GM18907 (cell line): ENCODE results near the gene ZDHHC14.
"Not testable (repeated sequence)": the region's sequence is repeated elsewhere in the genome, so short reads cannot be mapped to it uniquely, and the experiment has no call there.

Experiments
- ATAC-seq: cut with Tn5 transposase; IDR thresholded peaks from one replicate; pipeline ENCODE4 v1.9.1; 2021; ENCODE audit warnings: mild to moderate bottlenecking, moderate library complexity; ENCODE audit not compliant: unreplicated experiment

Gene ZDHHC14

DNA sequence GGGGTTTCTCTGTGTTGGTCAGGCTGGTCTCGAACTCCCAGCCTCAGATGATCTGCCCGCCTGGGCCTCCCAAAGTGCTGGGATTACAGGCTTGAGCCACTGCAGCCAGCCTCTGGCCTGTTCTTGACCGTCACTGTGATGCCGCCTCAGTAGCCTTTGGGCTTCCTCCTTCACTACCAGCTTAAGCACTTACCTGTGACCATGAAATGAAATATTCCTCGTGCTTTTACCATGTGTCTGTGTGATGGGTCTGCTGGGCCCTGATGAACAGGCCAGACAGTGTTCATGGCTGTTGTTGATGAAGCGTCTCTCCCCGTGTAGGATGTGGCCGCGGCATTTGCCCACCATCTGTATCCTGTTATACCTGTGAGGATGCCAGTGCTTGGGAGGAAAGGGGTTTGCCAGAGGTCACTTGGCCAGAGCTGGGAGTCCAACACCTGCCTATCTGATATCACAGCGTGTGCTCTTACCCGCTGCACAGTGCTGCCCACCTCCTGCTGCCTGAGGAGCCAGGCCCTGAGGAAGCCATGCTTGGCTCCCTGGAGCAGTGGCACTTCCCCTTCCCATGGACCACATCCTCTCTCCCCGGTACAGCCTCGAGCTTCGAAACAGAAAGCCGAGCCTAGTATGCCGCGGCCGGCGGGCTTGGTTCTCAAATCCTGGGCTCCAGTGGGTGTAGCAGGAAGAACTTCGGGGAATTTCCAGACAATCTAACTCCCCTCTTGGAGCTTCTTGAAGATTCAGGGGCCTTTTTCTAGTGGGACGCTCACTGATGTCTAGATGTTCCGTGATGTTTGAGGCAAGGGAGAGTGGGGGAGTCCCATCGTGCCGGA lies 167.9 kb downstream of the ZDHHC14 start:
- ATAC-seq, result peak; percentile 81

DNA sequence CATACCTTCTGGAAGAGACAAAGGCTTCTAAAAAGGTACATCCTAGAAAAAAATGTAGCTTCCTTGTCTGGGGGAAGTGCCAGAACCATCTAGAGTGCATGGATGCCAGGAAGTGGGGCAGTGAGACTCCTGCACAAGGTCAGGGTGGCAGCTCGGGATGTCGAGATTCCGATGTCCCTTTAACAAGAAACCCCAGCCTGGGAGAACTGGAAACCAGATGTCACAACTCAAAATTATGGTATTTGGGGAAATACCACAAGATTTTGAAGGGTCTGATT lies 168.4 kb downstream of the ZDHHC14 start:
- ATAC-seq, result no peak

DNA sequence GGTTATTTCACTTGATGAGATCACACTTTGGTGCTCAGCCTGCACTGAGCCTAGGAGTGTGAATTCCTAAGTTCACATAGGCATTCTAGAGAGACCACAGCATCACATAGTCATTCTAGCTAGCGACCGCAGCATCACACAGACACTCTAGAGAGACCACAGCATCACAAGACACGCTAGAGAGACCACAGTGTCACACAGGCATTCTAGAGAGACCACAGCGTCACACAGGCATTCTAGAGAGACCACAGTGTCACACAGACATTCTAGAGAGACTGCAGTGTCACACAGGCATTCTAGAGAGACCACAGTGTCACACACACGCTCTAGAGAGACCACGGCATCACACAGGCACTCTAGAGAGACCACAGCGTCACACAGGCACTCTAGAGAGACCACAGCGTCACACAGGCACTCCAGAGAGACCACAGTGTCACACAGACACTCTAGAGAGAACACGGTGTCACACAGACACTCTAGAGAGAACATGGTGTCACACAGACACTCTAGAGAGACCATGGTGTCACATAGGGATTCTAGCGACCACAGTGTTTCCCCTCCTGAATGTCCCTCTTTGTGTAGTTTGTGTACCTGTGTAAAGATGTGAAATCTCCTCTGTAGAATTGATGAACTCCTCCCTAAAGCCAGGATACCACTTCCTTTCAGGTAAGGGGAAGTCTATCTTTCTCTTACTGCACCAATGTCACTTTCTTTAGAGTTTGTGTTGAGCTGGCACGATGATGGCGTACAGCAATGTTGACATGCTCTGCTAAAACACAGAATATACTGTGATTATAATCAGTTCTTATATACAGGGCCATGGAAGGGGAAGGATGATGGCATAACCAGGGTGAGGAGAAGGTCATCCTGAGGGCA lies 169.4 kb downstream of the ZDHHC14 start:
- no peak for ATAC-seq

DNA sequence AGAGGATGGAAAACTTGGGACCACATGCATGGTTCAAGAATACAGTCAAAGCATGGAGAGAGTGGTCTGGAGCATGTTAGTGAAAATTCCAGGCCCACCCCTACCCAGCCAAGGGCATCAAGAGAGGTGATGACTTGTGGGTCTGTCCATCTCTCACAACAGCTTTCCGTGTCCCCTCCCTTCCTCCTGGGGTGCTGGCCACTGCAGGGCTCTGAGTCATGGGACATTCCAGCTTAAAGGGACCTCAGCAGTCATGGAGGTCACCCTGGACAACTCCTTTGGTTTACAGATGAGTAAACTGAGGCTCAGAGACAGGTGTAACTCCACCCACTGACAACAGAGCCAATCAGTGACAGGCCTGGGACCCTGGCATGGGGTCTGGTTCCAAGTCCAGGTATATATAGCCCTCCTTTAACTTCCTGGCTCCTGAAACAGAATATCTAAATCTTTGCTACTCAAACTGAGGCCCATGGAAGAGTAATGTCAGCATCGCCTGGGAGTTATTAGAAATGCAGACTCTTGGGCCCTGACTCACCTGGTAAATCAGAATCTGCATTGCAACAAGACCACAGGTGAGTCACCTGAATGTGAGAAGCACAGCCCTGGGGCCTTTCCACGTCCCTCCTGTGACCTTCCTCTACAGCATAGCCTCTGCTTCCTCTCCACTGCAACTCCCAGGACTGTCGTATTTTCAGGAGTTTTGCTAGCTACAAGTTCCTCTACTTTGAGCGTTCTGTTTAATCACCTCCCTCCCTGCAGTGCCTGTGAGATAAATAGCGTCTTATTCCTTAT lies 170.2 kb downstream of the ZDHHC14 start:
- no peak for ATAC-seq

DNA sequence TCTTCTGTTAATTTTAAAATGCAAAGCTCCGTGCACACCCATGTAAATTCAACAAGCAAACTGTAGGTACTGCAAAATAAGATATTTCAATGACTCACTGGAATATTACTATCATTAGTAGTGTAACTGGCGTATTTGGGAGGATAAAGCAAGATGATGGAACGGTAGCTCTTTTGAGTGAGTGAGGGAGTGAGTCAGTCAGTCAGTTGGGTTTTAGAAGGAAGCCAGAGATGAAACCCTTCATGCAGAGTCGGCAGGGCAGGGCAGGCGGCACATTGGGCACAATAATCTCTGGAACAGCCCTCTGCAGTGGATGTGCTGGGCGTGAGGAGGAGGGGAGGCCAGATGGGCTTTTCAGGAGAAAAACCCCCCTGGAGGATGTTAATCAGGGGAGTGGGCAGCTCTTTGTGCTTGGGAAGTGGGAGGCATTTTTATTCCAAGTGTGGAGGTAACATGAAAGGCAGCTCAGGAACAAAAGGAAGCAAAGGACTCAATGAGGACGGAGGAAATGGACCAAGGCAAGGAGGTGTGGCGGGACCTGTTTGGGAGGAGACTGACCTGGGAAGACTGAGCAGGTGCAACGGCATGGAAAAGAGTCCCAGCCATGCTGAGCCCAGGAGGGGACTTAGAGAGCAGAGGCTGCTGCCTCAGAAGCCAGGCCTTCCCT lies 171.2 kb downstream of the ZDHHC14 start:
- ATAC-seq, result no peak

DNA sequence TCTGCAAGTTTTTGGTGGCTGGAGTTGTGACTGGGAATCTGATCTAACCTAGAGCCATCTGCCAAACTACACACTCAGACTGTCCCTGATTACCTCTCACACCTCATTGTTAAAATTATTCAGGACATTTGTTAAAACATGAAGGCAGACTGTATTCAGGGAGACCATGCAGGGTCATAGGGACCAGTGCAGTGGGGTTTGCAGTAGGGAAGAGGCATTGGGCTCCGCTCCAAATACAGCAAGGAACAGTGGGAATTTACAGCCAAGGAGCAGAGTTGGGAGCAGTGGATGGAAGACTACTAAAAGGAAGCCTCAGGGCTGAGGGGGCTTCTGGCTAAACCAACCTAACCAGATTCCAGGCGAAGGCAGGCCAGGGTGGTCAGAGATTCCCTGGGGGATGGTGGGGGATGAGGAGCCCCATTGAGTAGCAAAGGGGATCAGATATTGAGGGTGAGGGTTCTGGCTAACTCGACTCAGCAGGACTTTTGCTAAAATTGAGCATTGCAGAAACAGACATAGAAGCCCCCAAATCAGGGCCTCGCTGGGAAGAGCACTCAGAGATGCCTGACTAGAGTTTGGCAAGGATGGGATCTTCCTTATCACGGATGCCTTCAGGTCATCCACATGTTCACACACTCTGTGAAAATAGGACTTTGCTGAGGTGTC lies 172.0 kb downstream of the ZDHHC14 start:
- no peak for ATAC-seq

DNA sequence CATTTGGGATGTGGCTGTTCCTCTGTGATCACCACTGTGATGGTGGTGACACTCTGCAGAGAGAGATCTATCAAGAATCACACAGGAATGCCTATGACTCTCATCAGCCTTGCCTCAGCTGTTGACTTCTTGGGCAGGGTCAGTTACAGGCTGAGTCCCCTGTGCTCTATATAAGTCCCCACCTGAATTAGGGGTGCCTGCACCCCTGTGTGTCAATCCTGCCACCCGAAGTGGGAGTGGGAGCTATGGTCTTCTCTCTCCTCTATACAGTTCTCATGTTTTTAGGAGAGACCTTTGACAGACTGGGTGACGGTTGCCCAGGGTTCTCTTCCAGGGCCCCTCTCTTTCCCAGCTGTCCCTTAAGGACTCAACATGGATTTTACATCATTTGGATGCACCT lies 173.8 kb downstream of the ZDHHC14 start:
- ATAC-seq, result no peak

DNA sequence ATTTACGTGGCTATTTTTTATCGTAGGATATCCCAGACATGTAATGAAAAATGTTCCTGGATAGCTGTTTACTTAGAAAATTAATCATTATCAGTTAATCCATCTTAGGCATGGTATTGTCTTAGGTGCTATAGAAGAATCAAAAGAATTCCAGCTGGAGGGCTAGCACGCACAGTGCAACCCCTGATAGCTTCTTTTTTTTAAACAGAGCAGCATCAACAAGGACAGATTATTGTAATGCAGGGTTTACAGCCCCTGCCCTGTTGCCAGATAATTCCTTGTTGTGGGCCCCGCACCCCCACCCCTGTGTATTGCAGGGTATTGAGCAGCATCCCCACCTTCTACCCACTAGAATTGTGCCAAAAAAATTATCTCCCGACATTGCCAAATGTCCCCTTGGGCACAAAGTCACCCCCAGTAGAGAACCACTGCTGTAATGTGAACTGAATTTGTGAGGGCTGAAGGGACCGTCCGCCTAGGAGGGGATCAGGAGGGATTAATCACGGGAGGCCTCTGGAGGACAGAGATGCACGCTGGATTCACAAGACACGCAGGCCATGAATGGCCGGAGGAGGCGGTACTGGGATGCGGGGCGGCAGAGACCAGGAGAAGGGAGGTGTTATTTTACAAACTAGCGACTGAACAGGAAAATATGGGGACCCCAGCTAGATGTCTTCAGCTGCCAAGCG lies 174.6 kb downstream of the ZDHHC14 start:
- ATAC-seq, result no peak

DNA sequence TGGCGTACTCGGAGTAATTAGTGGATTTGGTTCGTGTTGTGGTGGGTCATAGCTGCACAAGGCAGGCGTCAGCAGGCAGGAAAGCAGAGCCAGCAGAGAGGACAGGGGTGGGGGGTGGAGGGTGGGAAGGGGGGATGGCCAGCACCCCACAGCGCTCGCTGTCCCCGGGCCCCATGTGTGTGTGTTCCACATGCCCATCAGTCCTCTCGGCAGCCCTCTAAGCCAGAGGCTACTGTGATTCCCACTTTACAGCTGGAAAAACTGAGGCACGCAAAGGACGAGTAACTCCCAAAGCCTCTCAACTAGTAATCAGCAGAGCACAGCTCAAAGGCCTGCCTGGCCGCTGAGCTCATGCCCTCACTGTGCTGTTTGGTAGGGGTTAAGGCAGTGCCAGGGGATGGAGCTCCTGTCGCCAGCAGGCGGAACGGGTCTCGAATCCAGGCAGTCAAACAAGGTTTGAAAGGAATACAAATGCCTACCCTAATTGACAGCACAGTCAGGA lies 175.2 kb downstream of the ZDHHC14 start:
- no peak for ATAC-seq

DNA sequence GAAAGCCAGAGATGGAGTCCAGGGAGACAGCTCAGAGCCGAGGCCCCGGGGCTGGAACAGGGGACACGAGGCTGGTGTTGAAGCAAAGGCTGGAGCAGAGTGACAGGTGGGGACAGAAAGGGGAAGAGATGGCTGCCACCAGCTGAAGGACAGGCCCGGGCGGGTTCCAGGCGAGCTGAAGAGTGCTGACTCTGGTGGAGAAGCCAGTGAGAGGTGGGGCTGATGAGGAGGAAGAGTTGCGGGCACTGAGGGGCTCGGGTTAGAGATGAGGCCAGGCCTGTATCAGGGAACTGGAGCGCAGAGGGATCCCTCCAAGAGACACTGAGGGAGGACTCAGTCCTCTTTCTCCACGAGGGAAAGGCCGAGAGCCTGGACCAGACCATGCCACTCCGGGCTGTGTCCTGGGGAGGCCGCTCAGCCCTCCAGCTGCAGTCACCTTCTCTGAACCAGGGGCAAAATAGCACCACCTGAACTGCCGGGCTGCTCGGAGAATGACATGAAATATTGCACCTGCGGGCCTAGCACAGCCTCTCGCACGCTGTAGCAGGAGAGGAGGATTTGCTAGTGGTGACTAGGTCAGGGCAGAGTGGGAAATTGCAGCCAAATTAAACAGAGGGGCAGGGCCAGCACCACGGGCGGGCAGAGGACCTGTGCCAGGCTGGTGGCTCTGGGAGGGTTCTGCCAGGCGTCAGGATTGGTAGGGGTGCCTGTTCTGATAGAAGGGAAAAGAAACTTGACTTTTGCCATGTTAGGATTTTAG lies 175.9 kb downstream of the ZDHHC14 start:
- no peak for ATAC-seq

DNA sequence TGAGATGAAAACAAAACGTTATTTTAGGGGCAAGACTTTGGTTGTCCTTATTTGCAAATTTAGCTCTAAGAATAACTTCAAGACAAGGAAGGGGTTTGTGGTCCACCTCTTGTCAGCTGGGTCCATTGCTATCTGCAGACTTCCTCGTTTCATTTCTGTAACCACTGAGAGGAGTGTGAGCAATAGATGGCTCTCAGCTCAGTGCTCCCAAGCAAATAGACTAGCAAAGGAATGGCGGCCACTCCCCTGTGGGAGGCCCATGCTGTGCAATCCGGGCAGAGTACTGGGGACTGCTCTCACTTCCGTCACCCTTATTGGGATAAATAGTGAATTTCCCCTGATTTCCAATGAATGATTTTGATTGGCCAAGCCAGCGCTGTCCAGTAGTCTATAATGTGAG lies 176.6 kb downstream of the ZDHHC14 start:
- peak; percentile 53 for ATAC-seq

DNA sequence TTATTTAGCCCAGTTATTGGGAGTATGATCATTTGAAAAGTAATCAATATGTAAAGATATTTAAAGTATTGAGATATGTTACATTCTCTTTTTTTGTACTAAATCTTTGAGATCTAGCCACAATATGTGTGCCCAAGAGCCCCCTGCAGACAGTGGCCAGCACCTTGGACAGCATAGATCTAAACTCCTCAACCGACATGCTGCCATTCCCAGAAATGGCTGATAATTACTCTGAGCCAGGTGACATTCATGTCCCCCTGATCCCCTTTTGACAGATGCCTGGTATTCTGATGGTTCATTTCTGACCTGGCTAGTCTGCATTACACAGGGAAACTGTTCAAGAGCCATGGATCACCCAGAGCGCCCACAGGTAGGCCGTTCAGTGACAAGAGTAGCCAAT lies 177.1 kb downstream of the ZDHHC14 start:
- no peak for ATAC-seq

DNA sequence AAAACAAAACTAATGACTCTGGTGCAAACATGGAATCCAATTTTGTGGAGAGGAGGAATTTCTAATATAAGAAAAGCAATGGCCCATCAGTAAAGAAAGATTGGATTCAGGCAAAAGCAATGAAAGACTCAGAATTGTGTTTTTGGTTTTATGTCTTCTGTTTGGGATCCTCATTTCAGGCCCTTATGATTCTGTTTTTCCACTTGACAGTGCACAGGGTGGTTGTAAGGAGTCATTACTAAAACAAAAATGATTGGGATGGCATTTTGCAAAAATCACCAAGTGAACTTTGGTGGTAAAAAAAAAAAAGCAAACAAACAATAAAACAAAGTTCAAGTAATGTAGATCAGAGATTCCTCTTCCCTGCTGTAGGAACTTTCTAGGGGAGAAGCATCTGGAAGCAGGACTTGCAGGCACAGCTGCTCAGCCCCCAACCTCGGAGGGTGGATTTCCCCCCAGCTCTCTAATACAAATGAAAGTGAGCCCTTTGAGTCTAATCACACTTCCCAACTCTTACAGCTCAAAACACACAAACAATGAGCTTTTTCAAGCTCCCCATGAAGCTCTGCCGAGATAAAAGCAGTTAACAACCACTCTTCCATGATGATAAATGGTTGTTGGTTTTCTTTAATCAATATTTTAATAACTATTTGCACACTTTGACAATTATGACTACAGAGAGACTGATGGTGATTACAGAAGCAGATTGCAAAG lies 177.7 kb downstream of the ZDHHC14 start:
- ATAC-seq, result no peak

DNA sequence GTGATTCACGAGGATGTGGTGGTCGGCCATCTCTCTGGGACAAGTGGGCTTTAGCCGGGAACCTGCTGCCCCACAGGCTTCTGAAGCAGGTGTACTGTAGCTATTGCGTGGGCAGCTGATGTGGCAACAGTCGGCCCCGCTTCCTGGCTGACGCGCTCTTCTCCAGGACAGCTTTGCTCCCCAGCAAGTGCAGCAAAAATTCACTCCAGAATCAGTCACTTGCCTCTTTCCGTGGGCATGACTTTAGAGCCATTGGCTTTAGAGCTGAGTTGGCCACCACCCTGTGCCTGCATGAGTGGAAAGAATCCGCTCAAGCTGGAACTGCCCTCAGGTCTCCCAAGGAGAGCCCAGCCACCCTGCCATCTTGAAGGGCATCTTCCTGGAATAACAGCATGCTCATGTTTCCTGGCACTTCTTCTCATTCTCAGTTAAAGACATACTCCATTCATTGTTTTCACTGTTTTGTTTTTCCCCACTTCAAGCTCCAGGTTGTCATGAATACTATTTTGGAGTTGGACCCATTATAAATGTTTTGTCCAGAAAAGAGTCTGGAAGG lies 178.3 kb downstream of the ZDHHC14 start:
- no peak for ATAC-seq

DNA sequence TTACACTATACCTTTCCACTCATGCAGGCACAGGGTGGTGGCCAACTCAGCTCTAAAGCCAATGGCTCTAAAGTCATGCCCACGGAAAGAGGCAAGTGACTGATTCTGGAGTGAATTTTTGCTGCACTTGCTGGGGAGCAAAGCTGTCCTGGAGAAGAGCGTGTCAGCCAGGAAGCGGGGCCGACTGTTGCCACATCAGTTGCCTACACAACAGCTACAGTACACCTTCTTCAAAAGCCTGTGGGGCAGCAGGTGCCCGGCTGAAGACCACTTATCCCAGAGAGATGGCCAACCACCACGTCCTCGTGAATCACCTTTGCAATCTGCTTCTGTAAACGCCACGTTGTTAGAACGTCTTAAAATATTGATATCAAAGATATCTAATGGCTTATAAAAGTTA lies 179.1 kb downstream of the ZDHHC14 start:
- not testable (repeated sequence) for ATAC-seq

DNA sequence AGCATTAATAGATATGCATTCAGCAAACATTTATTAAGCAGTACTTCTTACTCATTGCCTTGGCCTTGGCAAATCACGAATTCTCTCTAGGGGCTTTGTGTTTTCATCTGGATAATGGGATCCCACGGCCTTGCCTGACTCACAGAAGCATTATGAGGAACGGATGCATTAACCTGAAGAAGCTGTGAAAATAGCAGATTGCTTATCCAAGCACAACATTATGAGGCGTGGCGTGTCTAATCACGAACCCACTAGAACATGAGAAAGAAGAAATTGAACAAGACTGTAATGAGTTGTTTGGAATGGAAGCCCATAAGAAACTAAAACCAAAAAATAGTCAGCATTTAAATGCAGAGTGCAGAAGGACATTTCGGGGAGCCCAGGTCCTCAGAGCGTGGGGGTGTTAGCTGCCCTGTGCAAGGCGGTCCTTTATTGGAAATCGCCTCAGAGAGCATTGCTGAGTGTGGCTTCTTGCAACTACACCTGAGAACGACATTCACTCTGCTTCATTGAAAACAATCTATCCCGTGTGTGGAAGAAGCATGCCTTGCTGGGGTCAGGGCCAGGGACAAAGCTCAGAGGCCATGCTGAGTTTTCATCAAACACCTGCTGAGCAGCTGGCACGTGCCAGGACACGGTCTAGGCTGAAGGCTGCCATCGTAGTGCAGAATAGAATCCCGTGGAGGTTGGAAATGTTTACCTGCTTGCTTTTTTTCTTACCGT lies 179.9 kb downstream of the ZDHHC14 start:
- ATAC-seq, result peak; percentile 1

DNA sequence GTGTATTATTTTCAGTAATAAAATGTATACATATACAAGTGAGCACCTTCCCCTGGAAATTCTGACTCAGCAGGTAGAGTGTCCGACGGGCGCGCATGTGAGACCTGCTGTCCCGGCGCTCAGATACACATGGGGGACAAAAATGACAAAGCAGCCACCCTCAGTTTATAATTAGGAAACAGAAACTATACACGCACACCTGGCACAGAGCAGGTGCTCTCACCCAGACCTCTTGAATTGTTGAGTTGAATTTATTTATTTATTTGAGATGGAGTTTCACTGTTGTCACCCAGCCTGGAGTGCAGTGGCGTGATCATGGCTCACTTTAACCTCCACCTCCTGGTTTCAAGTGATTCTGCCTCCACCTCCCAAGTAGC lies 180.4 kb downstream of the ZDHHC14 start:
- peak; percentile 31 for ATAC-seq
